Hematopoietic multipotent progenitor cell treated with erythropoietin and hydrocortisone succinate and interleukin-3 and kit ligand, for 15 days (in vitro differentiated cells): ENCODE data around the gene TSPAN16.

Experiments used
- DNase-seq: peaks from one replicate; pipeline ENCODE4 v3.0.0-alpha.2; 2015; ENCODE audit warnings: low spot score

The TSPAN16 gene, protein sequence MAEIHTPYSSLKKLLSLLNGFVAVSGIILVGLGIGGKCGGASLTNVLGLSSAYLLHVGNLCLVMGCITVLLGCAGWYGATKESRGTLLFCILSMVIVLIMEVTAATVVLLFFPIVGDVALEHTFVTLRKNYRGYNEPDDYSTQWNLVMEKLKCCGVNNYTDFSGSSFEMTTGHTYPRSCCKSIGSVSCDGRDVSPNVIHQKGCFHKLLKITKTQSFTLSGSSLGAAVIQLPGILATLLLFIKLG

DNA sequence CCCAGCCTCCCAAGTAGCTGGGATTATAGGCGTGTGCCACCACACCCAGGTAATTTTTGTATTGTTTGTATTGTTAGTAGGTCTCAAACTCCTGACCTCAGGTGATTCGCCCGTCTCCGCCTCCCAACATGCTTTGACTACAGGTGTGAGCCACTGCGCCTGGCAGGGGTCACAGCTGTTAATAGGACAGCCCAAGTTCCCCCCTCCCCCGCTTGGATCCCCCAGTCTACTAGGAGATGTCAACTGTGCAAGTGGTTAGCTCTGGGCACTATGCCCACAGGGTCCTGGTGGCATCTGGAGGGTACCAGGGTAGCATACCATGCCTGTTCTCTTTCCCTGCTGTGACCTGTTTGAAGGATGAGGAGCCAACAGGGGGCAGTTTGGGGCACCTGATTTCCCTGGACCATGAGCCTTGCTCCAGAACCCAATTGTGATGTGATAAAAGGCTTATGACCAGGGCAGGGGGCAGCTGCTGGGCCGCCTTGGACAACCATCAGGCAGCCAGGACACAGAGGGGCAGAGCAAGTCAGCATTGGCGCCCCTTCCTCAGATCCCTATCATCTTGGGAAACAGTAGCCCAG, at the start of gene TSPAN16:
TSS of gene TSPAN16 (plus strand) at position 496 of the 581 bp plus-strand sequence. CDS start 138 bp downstream, outside the sequence.
- no peak for DNase-seq

DNA sequence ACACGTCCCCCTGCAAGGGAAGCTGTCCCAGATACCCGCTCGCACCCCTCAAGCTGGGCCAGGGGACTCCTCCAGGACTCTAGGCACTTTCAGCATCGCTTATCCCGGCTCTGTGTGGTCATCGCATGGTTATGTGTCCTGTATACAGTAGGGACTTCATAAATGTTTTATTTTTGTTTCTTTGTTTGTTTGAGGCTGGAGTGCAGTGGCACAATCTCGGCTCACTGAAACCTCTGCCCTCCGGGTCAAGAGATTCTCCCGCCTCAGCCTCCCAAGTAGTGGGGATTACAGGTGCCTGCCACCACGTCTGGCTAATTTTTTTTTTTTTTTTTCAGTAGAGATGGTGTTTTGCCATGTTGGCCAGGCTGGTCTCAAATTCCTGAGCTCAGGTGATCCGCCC, 49.0 kb upstream of the TSPAN16 start:
- DNase-seq: no peak

DNA sequence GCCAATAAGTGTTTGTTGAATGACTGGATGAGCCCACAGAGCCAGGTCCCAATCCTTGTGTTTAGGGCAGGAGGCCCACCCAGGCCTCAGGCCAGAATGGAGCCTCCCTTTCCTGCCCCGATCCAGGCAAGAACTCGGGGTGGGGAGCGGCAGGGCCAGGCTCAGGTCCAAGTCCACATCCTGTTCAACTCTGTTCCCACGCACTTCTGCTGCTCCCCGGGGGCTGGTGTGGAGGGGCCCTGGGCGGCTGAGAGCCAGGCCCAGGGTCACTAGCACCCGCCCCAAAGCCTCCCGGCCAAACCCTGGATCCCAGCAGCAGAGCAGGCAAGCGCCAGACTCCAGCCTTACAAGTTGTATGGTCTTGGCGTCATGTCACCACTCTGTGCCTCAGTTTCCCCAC, 48.6 kb upstream of the TSPAN16 start:
- no peak for DNase-seq

DNA sequence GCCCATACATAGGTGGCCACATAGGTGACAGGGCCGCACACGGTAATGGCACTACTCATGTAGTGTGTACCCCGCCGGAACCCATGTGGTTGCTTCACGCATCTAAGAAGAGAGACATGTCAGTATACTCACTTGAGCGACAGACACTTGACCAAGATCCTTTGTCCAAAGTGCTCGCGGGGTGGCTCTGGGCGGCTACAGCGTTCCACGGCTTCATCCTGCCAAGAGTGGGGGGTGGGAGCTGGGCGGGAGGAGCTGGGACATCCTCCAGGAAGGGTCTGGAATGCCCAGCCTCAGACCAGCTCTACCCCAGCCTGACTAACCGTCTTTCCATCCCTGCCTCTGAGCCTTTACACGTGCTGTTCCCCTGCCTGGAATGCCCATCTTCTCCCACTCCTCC, 48.0 kb upstream of the TSPAN16 start:
- DNase-seq: no peak

DNA sequence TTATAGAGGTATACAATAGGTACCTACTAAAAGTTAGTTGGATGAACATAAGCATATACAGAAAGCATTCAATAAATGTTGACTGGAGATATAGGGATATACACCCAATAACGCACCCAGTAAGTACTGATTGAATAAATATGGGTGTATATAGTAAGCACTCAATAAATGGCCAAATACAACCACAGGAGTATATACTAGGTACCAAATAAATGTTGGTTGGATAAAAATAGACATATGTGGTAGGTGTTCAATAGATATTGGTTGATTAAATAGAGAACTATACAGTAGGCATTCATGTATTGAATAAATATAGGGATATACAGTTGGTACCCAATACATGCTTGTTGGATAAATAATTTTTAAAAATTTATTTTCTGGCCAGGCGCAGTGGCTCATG, 47.1 kb upstream of the TSPAN16 start:
- DNase-seq: no peak

DNA sequence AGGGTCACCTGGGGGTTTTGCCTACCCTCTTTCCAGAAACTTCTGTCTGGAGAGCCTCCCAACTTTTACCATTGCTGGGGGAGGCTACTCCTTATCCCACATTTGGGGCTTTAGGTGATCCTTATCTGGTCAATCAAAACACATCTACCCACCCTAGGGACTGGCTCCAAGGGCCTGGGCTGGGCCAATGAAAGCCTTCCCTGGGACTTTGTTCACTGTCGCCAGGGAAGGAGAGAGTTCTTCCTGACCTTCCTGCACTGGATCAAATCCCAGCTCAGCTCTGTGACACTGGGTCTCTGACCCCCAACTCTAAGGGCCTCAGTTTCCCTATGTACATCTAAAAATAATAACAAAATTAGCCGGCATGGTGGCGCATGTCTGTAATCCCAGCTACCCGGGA, 44.7 kb upstream of the TSPAN16 start:
- DNase-seq: no peak

DNA sequence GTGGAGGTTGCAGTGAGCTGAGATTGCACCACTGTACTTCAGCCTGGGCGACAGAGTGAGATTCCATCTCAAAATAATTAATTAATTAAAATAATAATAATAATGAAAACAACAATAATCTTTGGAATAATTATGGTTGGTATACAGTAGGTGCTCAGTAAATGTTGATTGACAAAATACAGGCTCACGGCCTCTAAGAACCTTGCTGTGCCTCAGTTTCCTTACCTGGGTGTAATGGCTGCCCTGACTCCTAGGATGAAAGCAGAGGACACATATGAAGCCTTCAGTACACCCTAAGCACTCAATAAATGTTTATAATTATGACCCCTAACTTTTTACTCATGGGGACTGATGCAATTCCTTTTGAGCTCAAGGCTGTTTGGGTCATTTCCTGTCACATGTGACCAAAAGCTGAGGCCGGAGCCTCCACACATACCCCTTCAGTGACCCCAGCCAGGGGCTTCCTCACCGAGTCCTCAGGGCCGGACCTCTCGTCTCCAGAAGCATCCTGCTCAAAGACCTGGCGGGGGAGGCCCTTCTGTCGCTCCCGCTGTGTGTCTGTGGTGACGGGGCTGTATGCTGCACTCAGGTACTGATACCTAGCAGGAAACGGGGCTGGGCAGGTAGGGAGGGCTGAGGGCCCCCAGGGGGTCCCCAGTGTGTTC, 44.2 kb upstream of the TSPAN16 start:
- DNase-seq: no peak

DNA sequence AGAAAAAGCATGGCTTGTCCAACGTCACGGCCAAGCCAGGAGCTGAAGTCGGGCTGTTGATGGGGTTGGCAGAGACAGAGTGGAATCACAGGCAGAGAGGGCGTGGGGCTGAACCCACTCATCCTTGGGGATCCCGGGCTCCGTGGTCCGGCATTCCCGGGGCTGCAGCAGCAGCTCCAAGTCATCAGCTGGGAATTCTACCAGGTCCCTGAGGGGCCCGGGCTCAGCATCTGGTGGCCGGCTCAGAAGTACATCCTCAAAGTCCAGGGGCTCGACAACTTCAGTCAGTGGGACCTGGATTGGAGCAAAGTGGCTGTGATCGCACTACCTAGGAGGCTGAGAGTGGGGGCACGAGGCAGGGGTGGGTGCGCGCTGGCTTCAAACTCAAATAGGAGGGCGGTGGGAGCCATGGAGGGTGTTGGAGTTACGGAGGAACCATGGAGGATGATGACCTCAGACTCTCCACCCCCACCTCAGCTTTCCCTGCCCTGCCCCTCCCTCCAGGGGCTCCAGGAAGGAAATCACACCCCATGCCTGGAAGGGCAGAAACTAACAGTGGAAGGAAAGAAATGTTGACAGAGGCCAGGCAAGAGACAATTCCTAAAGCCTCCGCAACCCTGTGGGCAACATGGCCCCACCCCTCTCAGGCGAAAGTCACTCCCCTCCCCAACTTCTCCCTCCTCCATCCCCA, 43.1 kb upstream of the TSPAN16 start:
- DNase-seq: no peak

DNA sequence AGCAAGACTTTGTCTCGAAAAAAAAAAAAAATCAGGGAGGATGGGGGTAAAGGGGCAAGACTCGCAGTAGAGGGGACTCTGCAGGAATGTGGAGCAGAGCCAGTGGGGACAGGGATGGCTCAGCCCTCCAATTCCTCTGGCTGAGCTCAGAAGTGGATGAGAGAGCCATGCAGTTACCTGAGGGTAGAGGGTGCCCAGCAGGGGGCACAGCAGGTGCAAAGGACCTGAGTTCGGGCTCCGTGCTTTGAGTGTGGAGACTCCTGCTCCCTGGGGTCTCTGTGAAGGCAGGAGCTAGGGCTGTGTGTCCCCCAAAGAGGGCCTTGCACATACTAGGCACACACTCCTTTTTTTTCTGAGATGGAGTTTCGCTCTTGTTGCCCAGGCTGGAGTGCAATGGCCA, 41.3 kb upstream of the TSPAN16 start:
- DNase-seq: no peak

DNA sequence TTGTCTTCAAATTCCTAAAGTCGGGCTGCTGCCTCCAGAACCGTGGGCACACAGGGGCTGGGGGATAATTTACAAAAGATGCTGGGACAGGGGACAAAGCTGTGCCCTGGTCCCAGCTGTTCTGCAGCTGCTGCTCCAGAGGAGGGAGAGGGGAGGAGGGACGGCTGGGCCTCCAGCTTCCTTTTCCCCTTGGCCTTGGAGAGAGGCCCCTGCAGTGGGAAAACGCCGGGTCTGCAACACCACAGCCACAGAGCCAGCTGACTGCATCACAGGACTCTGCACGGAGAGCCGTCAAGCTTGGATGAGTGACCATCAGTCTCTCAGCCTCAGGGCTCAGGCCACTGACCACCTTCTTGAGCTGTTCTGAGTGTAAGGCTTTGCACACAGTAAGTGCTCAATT, 39.8 kb upstream of the TSPAN16 start:
- DNase-seq: no peak

DNA sequence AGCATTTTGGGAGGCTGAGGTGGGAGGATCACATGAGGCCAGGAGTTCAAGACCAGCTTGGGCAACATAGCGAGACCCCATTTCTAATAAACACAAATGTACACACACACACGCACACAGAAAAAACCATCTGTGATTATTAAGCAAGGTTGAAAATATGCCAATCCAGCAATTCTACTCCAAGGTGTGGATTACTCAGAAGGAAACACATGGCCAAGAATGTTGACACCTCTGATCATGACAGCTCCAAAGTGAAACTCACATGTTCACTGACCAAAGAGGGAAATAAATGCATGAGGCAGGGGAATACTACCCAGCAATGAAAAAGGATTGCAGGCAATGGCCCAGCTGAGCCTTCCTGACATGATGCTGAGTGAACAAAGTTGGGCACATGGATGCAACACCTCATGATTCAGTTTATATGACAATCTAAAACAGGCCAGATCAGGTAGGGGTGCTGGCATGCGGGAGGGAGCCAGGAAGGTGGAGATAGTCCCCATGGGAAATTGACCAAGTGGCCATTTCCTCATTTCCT, 38.0 kb upstream of the TSPAN16 start:
- DNase-seq: no peak

DNA sequence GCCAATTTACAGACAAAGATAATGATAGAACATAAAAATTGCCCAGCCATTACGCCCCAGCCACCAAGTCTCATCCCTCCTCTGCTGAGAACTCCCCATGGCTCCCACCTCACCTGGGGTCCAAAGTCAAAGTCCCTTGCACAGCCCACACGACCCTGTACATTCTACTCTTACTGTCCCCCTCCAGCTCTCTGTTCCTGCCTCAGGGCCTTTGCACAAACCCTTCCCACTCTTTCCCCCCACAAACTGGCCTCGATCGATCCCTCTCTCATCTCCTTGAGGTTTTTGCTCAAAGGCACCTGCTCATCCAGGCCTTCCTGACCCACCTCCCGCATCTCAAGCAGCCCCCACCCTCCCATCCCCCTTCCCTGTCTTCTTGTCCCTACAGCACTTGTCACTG, 35.0 kb upstream of the TSPAN16 start:
- DNase-seq: no peak

DNA sequence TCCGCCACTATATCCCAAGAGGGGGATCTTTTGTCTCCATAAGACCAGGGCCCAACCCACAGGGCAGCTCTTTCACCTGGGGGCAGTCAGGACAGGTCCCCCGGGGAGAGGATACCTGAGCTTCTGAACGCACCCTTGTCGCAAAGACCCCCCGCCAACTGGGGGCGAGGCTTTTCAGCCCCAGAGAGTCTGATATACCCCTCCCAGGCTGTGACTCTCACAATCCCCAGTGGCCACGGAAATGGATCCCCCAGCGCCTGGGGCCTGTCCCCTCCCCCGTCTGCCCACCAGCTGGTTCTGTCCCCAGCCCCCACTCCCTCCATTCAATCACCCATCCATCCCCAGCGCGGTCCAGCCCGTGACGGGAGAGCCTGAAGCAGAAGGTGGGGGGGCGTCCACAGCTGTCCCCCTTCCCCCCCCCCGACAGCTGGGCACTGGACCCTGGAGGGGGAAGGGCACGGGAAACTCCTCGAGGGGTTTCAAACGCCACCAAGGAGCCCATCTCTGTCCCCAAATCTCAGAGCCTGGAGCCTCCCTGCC, 34.5 kb upstream of the TSPAN16 start:
- no peak for DNase-seq

DNA sequence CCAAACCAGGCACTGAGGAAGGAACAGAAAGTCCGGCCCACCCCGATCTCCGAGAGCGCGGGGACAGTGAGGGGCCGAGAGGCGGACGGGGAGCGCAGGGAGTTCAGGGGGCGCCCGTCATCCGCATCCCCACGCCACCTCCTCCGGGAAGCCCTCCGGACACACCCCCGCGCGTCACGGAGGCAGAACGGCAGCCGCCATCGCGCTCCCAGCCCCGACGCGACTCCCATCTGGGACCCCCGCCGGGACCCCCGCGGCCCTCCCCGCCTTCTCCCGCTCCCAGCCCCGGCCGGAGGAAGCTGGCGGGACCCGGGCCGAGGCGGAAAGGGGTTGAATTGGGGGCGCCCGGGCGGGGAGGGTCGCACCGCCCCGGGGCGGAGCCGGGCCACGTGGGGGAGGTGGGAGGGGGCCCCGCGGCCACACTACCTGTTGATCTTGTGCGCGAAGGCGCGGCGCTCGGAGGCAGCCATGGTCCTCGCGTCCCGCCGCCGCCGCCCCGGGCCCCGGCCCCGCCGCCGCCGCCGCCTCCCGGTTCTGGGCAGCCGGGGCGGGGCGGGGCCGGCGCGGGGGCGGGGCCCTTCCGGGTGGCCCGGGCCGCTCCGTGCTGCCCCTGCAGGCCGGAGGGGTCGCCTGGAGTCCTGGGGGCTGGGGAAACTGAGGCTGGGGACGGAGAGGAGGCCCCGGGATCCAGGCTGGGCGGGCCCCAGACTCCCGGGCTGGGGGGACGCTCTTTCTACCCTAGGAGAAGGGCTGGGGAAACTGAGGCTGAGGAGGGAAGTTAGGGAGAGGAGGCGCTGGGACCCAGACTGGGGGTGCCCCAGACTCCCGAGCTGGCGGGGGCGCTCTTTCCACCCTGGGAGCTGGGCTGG, 33.8 kb upstream of the TSPAN16 start, which contains the start of gene DOCK6:
TSS of gene DOCK6 (minus strand) at position 554 of the 869 bp plus-strand sequence. CDS start at position 470, 84 bp downstream.
- DNase-seq: no peak

DNA sequence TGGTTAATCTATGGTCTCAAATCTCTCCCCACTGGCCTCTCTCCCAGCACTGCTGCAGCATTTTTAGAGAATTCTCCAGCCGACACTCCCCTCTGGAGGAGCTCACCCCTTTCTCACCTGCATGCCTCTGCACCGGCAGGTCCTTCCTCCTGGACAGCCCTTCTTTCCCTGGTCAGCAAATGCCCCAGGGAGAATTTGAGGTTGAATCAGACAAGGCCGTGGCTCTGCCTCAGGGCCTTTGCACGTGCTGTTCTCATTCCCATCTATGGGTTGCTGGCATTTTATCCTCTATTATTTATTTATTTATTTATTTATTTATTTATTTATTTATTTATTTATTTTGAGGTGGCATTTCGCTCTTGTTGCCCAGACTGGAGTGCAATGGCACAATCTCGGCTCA, 32.2 kb upstream of the TSPAN16 start:
- no peak for DNase-seq

DNA sequence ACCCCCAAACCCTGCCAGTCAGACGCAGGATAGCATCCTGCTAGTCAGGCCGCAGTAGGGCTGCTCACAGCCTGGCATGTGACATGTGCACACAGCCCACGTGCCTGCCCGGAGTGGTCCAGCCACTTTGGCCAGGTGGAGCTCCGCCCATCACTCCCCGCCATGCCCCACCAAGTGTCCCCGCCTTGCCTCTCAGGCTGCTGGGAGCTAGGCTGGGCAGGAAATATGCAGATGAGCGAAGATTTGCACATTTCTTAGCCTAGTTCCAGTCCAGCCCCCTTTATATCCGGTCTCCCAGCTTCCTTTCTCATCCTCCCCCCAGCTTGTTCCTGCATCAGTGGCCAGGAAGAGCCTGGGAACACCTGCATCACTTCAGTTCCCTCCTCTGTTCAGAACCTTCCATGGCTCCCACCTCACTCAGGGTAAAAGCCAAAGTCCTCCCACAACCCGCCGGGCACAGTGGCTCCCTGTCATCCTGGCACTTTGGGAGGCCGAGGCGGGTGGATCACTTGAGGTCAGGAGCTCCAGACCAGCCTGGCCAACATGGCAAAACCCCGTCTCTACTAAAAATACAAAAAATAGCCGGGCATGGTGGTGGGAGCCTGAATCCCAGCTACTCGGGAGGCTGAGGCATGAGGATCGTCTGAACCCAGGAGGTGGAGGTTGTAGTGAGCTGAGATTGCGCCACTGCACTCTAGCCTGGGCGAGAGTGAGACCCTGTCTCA, 31.3 kb upstream of the TSPAN16 start:
- DNase-seq: no peak

DNA sequence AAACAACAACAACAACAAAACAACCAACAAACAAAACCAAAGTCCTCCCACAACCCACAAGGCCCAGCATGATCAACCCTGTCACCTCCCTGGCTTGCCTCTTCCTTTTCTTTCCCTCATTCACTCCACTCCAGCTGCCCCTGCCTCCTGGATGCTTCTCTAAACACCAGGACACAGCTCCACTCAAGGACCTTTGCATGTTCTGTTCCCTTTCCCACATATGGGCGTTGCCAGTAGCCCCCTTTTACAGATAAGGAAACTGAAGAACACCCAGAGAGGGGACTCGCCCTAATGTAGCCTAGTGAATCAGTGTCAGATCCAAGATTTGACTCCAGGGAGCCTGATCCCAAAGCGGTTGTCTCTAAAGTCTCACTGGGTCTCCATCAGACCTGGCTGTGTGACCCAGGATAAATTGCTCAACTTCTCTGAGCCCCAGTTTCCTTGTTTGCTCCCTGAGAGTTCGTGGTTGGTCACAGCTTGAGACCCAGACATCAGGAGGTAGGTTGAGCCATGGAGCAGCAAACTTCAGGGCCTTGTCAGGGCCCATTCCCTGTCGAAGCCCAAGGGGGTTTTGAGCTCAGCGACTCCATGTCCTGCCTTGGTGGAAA, 30.7 kb upstream of the TSPAN16 start:
- DNase-seq: no peak

DNA sequence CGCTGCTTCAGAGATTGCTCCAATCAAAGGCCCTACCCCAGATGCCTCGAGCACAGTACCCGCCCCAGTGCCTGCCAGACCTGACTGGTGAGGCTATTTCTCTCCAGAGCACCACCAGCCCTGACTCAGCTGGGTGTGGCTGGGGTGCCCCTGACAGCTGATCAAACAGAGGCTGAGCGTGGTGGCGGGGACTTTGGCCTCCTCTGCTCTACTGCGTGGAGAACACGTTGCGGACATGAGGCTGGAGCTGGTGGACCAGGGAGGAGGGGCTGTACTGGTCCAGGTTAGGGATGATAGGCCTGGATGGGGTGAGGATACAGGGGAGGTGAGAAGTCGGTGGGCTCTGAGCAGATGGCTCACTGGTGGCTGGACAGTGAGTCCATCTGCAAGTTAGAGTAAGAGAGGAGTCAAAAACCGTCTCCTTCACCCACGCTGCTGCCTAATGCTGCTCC, 30.1 kb upstream of the TSPAN16 start:
- DNase-seq: no peak

DNA sequence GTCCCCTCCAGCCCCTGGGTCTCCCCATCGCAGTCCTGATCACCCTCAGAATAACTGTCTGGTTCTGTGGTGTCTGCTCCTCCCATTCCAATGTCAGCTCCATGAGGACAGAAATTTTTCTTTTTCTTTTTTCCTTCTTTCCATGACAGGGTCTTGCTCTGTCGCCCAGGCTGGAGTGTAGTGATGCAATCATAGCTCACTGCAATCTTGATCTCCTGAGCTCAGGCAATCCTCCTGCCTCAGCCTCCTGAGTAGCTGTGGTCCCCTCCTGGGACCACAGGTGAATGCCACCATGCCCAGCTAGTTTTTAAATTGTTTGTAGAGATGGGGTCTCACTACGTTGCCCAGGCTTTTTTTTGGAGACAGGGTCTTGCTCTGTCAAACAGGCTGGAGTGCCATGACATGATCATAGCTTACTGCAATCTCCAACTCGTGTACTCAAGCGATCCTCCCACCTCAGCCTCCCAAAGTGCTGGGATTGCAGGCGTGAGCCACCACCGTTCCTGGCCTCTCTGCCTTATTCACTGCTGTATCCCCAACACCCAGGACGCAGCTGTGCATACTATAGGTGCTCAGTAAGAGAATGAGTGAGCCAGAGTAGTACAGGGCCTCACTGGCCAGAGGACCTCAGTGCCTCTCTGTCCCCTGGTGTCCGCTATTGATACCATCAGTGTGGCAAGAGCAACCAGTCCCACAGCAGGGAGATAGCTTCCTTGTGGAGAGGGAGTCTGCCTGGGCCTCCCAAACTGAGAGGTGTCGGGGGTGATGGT, 28.5 kb upstream of the TSPAN16 start:
- DNase-seq: no peak
